ENCODE results near the gene SOCS7. TPM values are rescaled to one million over a fixed set of nuclear protein-coding genes. Genes with fewer than 3 reads are reported as not detected.

SOCS7 gene
- total and polyA plus RNA-seq, 10 of the 15 experiments (the other 5 are each of a cell fraction or from before 2014, with no cell fraction given), result 0.68 to 12.8 (median 7.3) TPM

DNA sequence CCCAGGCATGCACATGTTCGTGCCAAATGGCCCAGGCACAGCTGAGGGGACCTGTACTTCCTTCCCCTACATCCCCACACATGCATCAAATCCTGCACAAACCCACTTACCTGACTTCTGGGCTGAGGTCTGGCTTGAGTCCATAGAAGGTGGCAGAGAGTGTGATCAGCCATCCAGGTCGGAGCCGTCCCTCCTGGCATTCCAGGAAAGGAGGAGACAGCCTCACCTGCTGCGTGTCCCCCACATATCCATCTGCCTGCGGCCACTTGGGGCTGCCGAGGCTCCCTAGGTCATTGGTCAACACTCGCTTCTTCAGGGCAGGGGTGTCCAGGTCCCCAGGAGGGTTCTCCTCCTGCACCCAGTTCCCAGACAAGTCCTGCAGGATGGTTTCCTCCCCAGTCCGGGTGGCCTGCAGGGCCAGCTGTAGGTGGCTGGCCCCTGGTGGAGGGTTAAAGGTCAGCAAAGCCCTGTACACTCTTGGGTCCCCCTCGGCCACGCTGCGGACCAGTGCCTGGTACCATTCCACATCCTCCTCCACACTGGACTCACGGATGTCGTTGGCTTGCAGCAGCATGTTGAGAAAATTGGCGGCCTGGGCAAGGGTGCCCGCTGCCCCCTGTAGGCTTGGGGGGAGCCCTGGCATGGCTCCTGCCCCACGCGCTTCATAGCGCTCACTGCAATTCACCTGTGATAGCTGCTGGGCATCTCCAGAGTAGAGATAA is 8.6 kb upstream of the SOCS7 start (continued):
- TF ChIP-seq, protein P1, sequence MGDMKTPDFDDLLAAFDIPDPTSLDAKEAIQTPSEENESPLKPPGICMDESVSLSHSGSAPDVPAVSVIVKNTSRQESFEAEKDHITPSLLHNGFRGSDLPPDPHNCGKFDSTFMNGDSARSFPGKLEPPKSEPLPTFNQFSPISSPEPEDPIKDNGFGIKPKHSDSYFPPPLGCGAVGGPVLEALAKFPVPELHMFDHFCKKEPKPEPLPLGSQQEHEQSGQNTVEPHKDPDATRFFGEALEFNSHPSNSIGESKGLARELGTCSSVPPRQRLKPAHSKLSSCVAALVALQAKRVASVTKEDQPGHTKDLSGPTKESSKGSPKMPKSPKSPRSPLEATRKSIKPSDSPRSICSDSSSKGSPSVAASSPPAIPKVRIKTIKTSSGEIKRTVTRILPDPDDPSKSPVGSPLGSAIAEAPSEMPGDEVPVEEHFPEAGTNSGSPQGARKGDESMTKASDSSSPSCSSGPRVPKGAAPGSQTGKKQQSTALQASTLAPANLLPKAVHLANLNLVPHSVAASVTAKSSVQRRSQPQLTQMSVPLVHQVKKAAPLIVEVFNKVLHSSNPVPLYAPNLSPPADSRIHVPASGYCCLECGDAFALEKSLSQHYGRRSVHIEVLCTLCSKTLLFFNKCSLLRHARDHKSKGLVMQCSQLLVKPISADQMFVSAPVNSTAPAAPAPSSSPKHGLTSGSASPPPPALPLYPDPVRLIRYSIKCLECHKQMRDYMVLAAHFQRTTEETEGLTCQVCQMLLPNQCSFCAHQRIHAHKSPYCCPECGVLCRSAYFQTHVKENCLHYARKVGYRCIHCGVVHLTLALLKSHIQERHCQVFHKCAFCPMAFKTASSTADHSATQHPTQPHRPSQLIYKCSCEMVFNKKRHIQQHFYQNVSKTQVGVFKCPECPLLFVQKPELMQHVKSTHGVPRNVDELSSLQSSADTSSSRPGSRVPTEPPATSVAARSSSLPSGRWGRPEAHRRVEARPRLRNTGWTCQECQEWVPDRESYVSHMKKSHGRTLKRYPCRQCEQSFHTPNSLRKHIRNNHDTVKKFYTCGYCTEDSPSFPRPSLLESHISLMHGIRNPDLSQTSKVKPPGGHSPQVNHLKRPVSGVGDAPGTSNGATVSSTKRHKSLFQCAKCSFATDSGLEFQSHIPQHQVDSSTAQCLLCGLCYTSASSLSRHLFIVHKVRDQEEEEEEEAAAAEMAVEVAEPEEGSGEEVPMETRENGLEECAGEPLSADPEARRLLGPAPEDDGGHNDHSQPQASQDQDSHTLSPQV (IDR thresholded peaks at IDR 0.05), result no peak
- no peak for TF ChIP-seq EGR1 (IDR thresholded peaks at IDR 0.05; ENCODE audit: borderline replicate concordance in 1 of 2, low read depth in 2 of 2, low read length in 2 of 2)
- no peak for TF ChIP-seq NFYA (IDR thresholded peaks at IDR 0.05; ENCODE audit: borderline replicate concordance, low read depth, low read length)
- TF ChIP-seq, protein P2, sequence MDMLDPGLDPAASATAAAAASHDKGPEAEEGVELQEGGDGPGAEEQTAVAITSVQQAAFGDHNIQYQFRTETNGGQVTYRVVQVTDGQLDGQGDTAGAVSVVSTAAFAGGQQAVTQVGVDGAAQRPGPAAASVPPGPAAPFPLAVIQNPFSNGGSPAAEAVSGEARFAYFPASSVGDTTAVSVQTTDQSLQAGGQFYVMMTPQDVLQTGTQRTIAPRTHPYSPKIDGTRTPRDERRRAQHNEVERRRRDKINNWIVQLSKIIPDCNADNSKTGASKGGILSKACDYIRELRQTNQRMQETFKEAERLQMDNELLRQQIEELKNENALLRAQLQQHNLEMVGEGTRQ (IDR thresholded peaks at IDR 0.05; ENCODE audit: borderline replicate concordance, low read depth, low read length), result no peak
- no peak for TF ChIP-seq POLR2AphosphoS2 (IDR thresholded peaks at IDR 0.05; ENCODE audit: low read depth, low read length)
- TF ChIP-seq, protein P3, sequence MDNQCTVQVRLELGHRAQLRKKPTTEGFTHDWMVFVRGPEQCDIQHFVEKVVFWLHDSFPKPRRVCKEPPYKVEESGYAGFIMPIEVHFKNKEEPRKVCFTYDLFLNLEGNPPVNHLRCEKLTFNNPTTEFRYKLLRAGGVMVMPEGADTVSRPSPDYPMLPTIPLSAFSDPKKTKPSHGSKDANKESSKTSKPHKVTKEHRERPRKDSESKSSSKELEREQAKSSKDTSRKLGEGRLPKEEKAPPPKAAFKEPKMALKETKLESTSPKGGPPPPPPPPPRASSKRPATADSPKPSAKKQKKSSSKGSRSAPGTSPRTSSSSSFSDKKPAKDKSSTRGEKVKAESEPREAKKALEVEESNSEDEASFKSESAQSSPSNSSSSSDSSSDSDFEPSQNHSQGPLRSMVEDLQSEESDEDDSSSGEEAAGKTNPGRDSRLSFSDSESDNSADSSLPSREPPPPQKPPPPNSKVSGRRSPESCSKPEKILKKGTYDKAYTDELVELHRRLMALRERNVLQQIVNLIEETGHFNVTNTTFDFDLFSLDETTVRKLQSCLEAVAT (IDR thresholded peaks at IDR 0.05), result no peak
- no peak for TF ChIP-seq CREB1 (IDR thresholded peaks at IDR 0.05; ENCODE audit: low read depth)
- TF ChIP-seq, protein P4, sequence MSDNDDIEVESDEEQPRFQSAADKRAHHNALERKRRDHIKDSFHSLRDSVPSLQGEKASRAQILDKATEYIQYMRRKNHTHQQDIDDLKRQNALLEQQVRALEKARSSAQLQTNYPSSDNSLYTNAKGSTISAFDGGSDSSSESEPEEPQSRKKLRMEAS (IDR thresholded peaks at IDR 0.05; ENCODE audit: low read depth, low read length), result no peak
- TF ChIP-seq, protein P5, sequence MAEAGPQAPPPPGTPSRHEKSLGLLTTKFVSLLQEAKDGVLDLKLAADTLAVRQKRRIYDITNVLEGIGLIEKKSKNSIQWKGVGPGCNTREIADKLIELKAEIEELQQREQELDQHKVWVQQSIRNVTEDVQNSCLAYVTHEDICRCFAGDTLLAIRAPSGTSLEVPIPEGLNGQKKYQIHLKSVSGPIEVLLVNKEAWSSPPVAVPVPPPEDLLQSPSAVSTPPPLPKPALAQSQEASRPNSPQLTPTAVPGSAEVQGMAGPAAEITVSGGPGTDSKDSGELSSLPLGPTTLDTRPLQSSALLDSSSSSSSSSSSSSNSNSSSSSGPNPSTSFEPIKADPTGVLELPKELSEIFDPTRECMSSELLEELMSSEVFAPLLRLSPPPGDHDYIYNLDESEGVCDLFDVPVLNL (IDR thresholded peaks at IDR 0.05; ENCODE audit: low read depth, low read length), result no peak
- TF ChIP-seq BHLHE40 (IDR thresholded peaks at IDR 0.05; ENCODE audit: borderline replicate concordance in 1 of 2, low read depth in 2 of 2, low read length in 1 of 2), result no peak
- TF ChIP-seq SMAD5 (IDR thresholded peaks at IDR 0.05; ENCODE audit: low read depth), result no peak
- TF ChIP-seq, protein P6, sequence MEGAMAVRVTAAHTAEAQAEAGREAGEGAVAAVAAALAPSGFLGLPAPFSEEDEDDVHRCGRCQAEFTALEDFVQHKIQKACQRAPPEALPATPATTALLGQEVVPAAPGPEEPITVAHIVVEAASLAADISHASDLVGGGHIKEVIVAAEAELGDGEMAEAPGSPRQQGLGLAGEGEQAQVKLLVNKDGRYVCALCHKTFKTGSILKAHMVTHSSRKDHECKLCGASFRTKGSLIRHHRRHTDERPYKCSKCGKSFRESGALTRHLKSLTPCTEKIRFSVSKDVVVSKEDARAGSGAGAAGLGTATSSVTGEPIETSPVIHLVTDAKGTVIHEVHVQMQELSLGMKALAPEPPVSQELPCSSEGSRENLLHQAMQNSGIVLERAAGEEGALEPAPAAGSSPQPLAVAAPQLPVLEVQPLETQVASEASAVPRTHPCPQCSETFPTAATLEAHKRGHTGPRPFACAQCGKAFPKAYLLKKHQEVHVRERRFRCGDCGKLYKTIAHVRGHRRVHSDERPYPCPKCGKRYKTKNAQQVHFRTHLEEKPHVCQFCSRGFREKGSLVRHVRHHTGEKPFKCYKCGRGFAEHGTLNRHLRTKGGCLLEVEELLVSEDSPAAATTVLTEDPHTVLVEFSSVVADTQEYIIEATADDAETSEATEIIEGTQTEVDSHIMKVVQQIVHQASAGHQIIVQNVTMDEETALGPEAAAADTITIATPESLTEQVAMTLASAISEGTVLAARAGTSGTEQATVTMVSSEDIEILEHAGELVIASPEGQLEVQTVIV (IDR thresholded peaks at IDR 0.05; ENCODE audit: borderline replicate concordance, partially characterized antibody), result no peak
- TF ChIP-seq, protein P7, sequence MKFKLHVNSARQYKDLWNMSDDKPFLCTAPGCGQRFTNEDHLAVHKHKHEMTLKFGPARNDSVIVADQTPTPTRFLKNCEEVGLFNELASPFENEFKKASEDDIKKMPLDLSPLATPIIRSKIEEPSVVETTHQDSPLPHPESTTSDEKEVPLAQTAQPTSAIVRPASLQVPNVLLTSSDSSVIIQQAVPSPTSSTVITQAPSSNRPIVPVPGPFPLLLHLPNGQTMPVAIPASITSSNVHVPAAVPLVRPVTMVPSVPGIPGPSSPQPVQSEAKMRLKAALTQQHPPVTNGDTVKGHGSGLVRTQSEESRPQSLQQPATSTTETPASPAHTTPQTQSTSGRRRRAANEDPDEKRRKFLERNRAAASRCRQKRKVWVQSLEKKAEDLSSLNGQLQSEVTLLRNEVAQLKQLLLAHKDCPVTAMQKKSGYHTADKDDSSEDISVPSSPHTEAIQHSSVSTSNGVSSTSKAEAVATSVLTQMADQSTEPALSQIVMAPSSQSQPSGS (IDR thresholded peaks at IDR 0.05; ENCODE audit: low read length), result no peak
- no peak for TF ChIP-seq RAD21 (IDR thresholded peaks at IDR 0.05; ENCODE audit: insufficient read depth, low read depth, low read length)
- no peak for TF ChIP-seq NR2C1 (IDR thresholded peaks at IDR 0.05)

Data from GM12878 (cell line).